Transverse colon (tissue), 4 donors: ENCODE measurements around the gene CSTF2T.
A peak's percentile ranks its signal among the peaks of the same experiment; 100 is the strongest.

Source experiments
- EP300 ChIP-seq: sonication (generic); formaldehyde crosslinking; IDR thresholded peaks from one replicate; pipeline ENCODE4 v1.6.1; 2017; ENCODE audit warnings: antibody characterized with exemption, low read depth
- POLR2A ChIP-seq: fragments of 450-650 bp; IDR thresholded peaks from one replicate; pipeline ENCODE4 v1.6.1; 2016; ENCODE audit warnings: antibody characterized with exemption, mild to moderate bottlenecking, moderate library complexity
- POLR2AphosphoS5 ChIP-seq, 3 donors: sonication (generic); formaldehyde crosslinking; IDR thresholded peaks; one replicate each; pipeline ENCODE4 v1.6.1; 2016; ENCODE audit warnings: antibody characterized with exemption in 3 of 3
- TF ChIP-seq, protein P1 (sequence below), 5 experiments: fragments of 200-600 bp in 3 of 5; fragments of 450-650 bp in 2 of 5; sonication (generic) in 3 of 5; IDR thresholded peaks; 1 replicate in 2 of 5; 2 replicates in 3 of 5; pipeline ENCODE4 v1.5.1; 2016 to 2017; ENCODE audit warnings: antibody characterized with exemption in 5 of 5, inconsistent platforms in 3 of 5, mild to moderate bottlenecking in 2 of 5, moderate library complexity in 1 of 5

DNA sequence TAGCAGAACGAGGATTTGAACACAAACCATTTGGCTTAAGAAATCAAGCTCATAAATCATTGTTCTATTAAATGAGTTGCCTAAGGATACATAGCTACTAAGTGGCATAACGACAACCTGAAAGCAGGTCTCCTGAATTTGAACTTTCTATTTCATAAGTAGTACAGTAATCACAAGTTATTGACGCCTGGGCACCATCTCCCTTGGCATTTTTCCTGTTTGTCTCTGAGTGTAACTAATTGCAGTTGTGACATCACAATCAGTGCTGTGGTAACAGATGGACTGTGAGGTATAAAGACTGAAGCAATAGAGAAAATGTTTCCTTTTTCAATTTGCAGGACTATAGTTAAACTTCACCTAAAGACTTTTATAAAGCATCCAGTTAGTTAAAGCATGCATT lies 6.4 kb upstream of the CSTF2T start:
- TF ChIP-seq, protein P1, sequence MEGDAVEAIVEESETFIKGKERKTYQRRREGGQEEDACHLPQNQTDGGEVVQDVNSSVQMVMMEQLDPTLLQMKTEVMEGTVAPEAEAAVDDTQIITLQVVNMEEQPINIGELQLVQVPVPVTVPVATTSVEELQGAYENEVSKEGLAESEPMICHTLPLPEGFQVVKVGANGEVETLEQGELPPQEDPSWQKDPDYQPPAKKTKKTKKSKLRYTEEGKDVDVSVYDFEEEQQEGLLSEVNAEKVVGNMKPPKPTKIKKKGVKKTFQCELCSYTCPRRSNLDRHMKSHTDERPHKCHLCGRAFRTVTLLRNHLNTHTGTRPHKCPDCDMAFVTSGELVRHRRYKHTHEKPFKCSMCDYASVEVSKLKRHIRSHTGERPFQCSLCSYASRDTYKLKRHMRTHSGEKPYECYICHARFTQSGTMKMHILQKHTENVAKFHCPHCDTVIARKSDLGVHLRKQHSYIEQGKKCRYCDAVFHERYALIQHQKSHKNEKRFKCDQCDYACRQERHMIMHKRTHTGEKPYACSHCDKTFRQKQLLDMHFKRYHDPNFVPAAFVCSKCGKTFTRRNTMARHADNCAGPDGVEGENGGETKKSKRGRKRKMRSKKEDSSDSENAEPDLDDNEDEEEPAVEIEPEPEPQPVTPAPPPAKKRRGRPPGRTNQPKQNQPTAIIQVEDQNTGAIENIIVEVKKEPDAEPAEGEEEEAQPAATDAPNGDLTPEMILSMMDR (IDR thresholded peaks at IDR 0.05) = no peak
- TF ChIP-seq POLR2A (no peak), EP300 (no peak), POLR2AphosphoS5 (IDR thresholded peaks at IDR 0.05) (peak in 1 of 3 donors; percentile 9)
